GM03348 (cell line): ENCODE measurements around the gene TLR5.
A peak's percentile ranks its signal among the peaks of the same experiment; 100 is the strongest.

ENCODE experiments used
- DNase-seq: peaks from one replicate; pipeline ENCODE4 v3.0.0; 2012; ENCODE audit warnings: low spot score

The TLR5 gene

DNA sequence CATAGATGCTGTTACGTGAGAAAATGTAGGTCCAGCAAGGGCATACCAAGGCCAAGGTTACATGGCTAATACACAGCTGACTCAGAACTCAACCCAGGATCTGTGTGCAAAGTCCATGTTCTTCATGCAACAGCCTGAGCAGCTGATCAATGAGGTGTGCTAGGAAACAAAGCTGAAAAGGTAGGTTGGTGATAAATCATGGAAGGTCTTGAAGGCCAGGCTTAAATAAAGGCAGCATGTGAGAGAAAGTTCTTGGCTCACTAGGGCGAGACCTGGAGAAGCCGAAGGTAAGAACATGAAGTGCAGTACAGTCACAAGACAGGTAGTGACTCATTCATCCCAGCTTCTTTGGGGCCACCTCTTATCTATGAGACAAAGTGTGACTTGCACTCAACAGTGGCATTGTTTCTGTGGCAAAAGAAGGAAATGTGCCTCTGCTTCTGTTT, 33.4 kb downstream of the TLR5 start:
- no peak for DNase-seq

- no peak for DNase-seq
Measured at GRCh38 chr1:223106856-223107255, 36.2 kb downstream of the TLR5 start.

DNA sequence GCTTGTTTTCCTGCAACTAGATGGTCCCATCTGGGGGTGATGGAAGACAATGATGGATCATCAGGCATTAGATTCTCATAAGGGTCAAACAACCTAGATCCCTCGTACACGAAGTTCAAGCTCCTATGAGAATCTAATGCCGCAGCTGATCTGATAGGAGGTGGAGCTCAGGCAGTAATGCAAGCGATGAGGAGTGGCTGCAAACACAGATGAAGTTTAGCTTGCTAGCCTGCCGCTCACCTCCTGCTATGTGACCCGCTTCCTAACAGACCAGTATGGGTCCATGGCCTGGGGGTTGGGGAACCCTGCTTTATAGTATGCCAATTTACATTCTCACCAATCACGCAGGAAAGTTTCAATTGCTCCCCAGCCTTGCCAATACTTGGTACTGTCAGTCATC, 37.5 kb downstream of the TLR5 start:
- DNase-seq, result no peak

- no peak for DNase-seq
Measured at GRCh38 chr1:223102797-223103533, 40.1 kb downstream of the TLR5 start.

DNA sequence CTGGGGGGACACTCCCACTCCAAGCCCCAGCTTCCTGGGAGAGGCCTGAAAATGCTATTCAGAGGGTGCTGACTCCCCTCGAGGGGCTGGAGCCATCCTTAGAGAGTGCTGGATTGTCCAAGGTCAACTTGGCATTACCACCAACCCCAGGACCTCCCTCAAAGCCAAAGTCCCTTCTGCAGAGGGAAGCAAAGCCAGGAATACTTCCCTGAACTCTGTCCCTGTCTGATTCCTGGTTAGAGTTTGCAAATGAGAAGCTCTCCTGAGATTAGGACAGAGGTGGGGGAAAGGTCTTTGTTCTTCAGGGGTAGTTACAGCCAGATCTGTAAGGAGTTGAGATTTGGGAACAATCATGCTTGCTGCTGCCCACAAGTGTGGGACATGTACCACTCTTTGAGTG, 45.3 kb downstream of the TLR5 start:
- no peak for DNase-seq

- no peak for DNase-seq
Measured at GRCh38 chr1:223095870-223096269, 47.2 kb downstream of the TLR5 start.

DNA sequence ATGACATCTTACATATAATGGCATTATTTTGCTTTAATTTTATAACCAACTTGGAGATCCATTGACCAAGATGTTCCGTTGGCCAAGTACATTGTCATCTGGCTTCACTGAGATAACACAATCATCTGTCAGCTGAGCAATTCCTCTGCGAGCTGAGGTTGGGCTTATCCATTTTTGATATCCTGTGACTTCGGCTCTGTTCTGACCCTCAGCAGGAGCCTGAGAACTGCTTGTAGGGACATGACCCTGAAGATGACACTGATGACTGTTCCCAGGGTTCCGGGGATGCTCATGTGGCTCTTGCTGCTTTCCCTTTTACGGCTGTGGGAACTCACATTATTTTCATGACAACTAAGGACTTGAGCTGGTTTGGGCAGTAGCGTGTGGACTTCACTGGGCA, 51.2 kb downstream of the TLR5 start:
- no peak for DNase-seq

GRCh38 chr1:223089250-223089649, 53.8 kb downstream of the TLR5 start:
- DNase-seq, result no peak

DNA sequence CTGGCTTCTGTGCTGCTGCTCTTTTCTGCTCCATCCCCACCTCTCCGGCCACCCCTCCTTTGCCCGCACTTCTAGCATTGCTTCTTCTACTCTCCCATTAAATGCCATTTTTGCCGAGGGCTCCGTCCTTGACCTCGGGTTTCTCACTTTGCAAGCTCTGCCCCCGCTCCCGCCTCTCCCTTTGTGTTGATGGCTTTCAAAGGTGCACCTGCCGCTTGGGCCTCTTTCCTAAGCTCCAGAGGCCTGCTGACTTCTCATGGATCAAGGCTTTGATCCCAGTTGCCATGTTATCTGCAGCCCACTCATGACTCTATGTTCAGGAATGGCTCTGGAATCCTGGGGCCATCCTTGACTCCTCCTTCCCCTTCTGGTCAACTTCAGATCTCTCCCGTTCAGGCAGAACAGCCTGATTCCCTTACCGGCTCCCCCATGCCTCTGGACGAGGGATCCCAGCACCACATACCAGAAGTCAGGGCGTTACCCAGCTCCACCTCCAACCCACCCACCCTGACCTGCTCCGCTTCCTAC, 54.3 kb downstream of the TLR5 start:
- no peak for DNase-seq

GRCh38 chr1:223087291-223088255, 55.5 kb downstream of the TLR5 start:
- no peak for DNase-seq

GRCh38 chr1:223084464-223084866, 58.6 kb downstream of the TLR5 start:
- DNase-seq, result no peak

DNA sequence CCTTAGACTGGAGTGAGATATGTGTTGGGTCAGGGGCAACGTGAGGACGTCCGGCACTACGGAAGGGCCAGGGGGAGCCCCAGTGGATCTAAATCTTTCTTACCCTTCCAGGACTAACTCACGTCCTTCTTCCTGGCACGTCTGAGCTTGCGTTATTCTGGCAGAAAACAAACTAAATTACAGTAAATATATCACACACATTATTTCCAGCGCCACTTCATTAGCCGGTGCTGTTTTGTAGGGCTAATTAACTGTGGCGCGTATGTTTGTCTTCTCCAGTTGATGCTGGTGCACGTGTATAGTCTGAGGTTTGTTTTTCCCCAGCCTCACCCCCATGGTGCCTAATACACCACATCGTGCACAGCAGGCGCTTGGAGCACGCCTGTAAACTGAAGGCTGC, 59.2 kb downstream of the TLR5 start:
- DNase-seq, result no peak

DNA sequence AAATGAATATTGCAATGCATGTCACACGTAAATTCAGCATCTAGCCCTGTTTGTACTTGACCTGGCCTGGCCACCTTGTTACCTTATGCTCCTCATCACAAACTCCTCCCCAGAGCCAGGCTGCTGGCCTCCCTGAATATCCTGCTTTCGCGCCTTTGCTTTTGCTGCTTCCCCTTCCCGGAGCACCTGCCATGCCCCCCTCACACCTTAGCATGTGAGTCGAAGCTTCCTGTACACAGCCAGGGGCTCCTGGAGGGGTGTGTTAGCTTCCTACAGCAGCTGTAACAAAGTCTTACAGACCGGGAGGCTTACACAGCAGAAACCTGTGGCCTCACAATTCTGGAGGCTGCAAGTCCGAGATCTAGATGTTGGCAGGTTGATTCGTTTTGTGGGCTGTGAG, 60.1 kb downstream of the TLR5 start:
- no peak for DNase-seq

- DNase-seq, result peak; percentile 93
Measured at GRCh38 chr1:223081181-223081994, 61.7 kb downstream of the TLR5 start.

GRCh38 chr1:223079498-223079897, 63.5 kb downstream of the TLR5 start:
- no peak for DNase-seq

DNA sequence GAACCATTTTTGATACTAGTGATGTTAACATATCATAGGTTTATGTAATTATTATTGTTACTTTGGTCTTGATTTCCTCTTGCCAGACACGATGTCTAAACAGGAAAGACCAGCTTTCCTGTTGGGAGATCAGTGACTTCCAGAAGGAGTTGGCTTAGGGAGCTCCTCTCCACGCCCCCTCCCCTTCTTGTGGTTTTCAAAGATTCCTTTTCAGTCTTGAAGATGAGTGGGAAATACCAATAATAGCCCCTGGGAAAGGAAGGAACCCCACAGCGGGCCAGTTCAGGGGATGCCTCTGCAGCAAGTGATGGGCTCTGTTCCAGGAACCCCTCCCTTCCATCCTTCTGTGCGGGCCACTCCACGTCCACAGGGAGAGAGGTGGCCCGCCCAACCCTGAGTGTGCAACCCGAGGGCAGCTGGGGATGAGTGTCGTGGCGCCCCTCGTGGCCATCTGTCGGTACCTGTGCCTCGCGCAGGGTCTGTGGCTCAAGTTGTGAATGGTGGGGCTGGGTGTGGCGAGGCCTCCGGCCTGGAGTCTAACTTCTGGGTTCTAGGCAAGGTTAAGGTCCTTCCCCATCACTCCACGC, 65.7 kb downstream of the TLR5 start:
- DNase-seq, result no peak

- no peak for DNase-seq
Measured at GRCh38 chr1:223076362-223076761, 66.7 kb downstream of the TLR5 start.

GRCh38 chr1:223075834-223076233, 67.2 kb downstream of the TLR5 start:
- DNase-seq, result no peak

DNA sequence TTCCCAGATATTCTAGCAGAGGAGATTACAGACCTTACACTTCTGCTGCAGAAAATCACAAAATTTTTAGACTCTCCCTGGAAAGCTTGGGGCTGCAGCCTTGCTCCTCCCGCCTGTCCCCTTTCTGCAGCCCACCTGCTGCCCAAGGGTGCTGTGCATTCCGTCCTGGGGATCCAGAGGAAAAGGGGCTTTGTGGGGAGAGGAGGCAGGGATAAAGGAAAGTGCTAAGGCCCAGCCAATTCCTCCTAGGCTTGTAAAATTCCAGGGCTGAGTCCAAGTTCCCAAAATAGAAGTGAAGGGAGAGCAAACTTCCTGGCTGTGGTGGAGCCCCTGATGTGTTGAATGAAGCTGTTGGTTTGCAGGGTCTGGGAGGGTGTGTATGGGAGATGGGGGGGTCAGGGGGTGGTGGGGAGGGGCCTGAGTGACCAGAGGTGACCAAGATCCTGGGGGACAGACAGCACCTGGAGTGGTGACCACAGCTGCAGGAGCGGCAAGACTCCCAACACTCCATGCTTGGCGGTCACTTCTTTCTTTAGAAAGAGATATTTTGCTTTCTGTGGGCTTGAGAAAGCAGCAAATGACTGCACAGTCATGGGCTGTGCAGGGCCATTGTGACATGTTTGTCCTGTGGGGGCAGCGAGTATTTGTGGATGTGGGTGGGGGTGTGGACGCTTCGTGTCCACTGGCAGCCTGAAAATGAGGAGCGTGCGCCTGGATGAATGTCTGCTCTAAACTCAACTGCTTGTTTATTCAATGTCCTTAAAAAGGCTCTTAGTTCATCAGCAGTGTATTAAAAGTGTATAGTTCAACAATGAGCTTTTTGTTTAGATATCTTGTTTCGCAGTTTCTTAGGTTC, 68.4 kb downstream of the TLR5 start:
- DNase-seq, result no peak

GRCh38 chr1:223068900-223069665, 74.0 kb downstream of the TLR5 start:
- DNase-seq, result no peak
